CD4-positive, alpha-beta T cell treated with Interleukin-1 beta for 1 hour (primary cell): ENCODE results near the gene FSTL4.

Source experiments
- DNase-seq, 2 donors: peaks; one replicate each; pipeline ENCODE4 v3.0.0-alpha.2; 2020 to 2022

FSTL4 gene

GRCh38 chr5:133612249-133612860, at the start of gene FSTL4:
TSS of gene FSTL4 (minus strand) at chr5:133612541.
- peak; percentile 24 to 37 for DNase-seq

GRCh38 chr5:133661389-133661788, 49.0 kb upstream of the FSTL4 start:
- no peak for DNase-seq

GRCh38 chr5:133658327-133658726, 46.0 kb upstream of the FSTL4 start:
- no peak for DNase-seq

- DNase-seq: no peak
These were observed 44.7 kb upstream of the FSTL4 start for GRCh38 chr5:133657036-133657435.

- no peak for DNase-seq
These were observed 43.6 kb upstream of the FSTL4 start for GRCh38 chr5:133655966-133656365.

- no peak for DNase-seq
These were observed 41.4 kb upstream of the FSTL4 start for GRCh38 chr5:133653760-133654049.

- no peak for DNase-seq
These were observed 40.8 kb upstream of the FSTL4 start for GRCh38 chr5:133652951-133653759.

- no peak for DNase-seq
These were observed 31.9 kb upstream of the FSTL4 start for GRCh38 chr5:133644000-133644865.

- DNase-seq: no peak
These were observed 31.0 kb upstream of the FSTL4 start for GRCh38 chr5:133643365-133643764.

- DNase-seq: no peak
These were observed 29.9 kb upstream of the FSTL4 start for GRCh38 chr5:133642153-133642722.

- DNase-seq: no peak
These were observed 29.3 kb upstream of the FSTL4 start for GRCh38 chr5:133641683-133642082.

GRCh38 chr5:133639850-133640528, 27.6 kb upstream of the FSTL4 start:
- no peak for DNase-seq

- no peak for DNase-seq
These were observed 26.1 kb upstream of the FSTL4 start for GRCh38 chr5:133638436-133638835.

GRCh38 chr5:133637206-133637605, 24.9 kb upstream of the FSTL4 start:
- no peak for DNase-seq

- DNase-seq: no peak
These were observed 22.7 kb upstream of the FSTL4 start for GRCh38 chr5:133635051-133635450.

GRCh38 chr5:133627180-133627579, 14.8 kb upstream of the FSTL4 start:
- no peak for DNase-seq

GRCh38 chr5:133624316-133624715, 12.0 kb upstream of the FSTL4 start:
- DNase-seq: no peak

GRCh38 chr5:133618141-133618540, 5.8 kb upstream of the FSTL4 start:
- DNase-seq: peak in 1 of 2 donors; percentile 18

GRCh38 chr5:133613743-133614142, 1.4 kb upstream of the FSTL4 start:
- DNase-seq: no peak

GRCh38 chr5:133613184-133613583, 843 bp upstream of the FSTL4 start:
- no peak for DNase-seq

GRCh38 chr5:133611357-133612248, 738 bp downstream of the FSTL4 start:
- DNase-seq: no peak
